ENCODE data around the gene ZNF575. TPM values are rescaled to one million over a fixed set of nuclear protein-coding genes. Genes with fewer than 3 reads are reported as not detected.

ZNF575 gene
- 21.8 TPM in 1 of 2 replicates, not detected in the other for total RNA-seq

GRCh38 chr19:43532962-43533545, at the start of gene ZNF575:
Gene ZNF575, plus strand, starts transcription at chr19:43533188. Its CDS starts 1,235 bp downstream, at chr19:43534423.

GRCh38 chr19:43504426-43505185, 28.4 kb upstream of the ZNF575 start, which contains the start of gene PHLDB3:
Gene PHLDB3, minus strand, starts transcription at chr19:43504746. Its CDS starts 628 bp downstream, at chr19:43504118.

GRCh38 chr19:43526884-43527859, 5.8 kb upstream of the ZNF575 start, which contains the start of gene ETHE1:
Gene ETHE1, minus strand, starts transcription at chr19:43527201. Its CDS starts 24 bp downstream, at chr19:43527177.

GRCh38 chr19:43575156-43575950, 42.4 kb downstream of the ZNF575 start, which contains the start of the genes PINLYP and XRCC1:
Gene PINLYP, plus strand, starts transcription at chr19:43575801. Its CDS starts 1,391 bp downstream, at chr19:43577192.
Gene XRCC1, minus strand, starts transcription at chr19:43575527. Its CDS starts 69 bp downstream, at chr19:43575458.

Other genes starting within 250 kb of the ZNF575 start
- gene CD177, start 179.5 kb upstream of the ZNF575 start, total RNA-seq, result 0.78 TPM in 1 of 2 replicates, not detected in the other
- not detected in 2 replicates for gene TEX101, start 118.3 kb upstream of the ZNF575 start, total RNA-seq
- 0.65 and 1.3 TPM in 2 replicates for gene LYPD3, start 67.6 kb upstream of the ZNF575 start, total RNA-seq
- gene PHLDB3, start 28.4 kb upstream of the ZNF575 start, total RNA-seq, result 8.0 and 22.2 TPM in 2 replicates
- 89.1 and 93.0 TPM in 2 replicates for gene ETHE1, start 6.0 kb upstream of the ZNF575 start, total RNA-seq
- gene XRCC1, start 42.3 kb downstream of the ZNF575 start, total RNA-seq, result 21.6 and 33.4 TPM in 2 replicates
- gene PINLYP, start 42.6 kb downstream of the ZNF575 start, total RNA-seq, result 4.6 and 5.3 TPM in 2 replicates
- 15.8 and 43.0 TPM in 2 replicates for gene IRGQ, start 62.9 kb downstream of the ZNF575 start, total RNA-seq
- 7.2 and 19.6 TPM in 2 replicates for gene ZNF576, start 63.4 kb downstream of the ZNF575 start, total RNA-seq
- 0.26 TPM in 1 of 2 replicates, not detected in the other for gene SRRM5, start 78.9 kb downstream of the ZNF575 start, total RNA-seq
- gene ZNF428, start 86.4 kb downstream of the ZNF575 start, total RNA-seq, result 38.3 and 93.3 TPM in 2 replicates
- gene CADM4, start 106.7 kb downstream of the ZNF575 start, total RNA-seq, result 2.6 and 4.8 TPM in 2 replicates
- 119 and 142 TPM in 2 replicates for gene PLAUR, start 137.0 kb downstream of the ZNF575 start, total RNA-seq
- gene IRGC, start 182.9 kb downstream of the ZNF575 start, total RNA-seq, result not detected in 2 replicates
- gene SMG9, start 221.8 kb downstream of the ZNF575 start, total RNA-seq, result 6.9 and 16.0 TPM in 2 replicates
- 5.4 TPM in 1 of 2 replicates, not detected in the other for gene KCNN4, start 247.8 kb downstream of the ZNF575 start, total RNA-seq